ENCODE data around the gene TECPR2.
A peak's percentile ranks its signal among the peaks of the same experiment; 100 is the strongest.
"Not testable (repeated sequence)": the region's sequence is repeated elsewhere in the genome, so short reads cannot be mapped to it uniquely, and the experiment has no call there.

Gene TECPR2

GRCh38 chr14:102362545-102363181 is at the start of gene TECPR2, which contains the start of gene CINP:
TSS of gene TECPR2 (plus strand) at chr14:102362941. CDS start at chr14:102376722, 13,781 bp downstream.
TSS of gene CINP (minus strand) at chr14:102362890. CDS start at chr14:102362851, 39 bp downstream.
- peak; percentile 94 for DNase-seq (ENCODE audit: low spot score)

DNA sequence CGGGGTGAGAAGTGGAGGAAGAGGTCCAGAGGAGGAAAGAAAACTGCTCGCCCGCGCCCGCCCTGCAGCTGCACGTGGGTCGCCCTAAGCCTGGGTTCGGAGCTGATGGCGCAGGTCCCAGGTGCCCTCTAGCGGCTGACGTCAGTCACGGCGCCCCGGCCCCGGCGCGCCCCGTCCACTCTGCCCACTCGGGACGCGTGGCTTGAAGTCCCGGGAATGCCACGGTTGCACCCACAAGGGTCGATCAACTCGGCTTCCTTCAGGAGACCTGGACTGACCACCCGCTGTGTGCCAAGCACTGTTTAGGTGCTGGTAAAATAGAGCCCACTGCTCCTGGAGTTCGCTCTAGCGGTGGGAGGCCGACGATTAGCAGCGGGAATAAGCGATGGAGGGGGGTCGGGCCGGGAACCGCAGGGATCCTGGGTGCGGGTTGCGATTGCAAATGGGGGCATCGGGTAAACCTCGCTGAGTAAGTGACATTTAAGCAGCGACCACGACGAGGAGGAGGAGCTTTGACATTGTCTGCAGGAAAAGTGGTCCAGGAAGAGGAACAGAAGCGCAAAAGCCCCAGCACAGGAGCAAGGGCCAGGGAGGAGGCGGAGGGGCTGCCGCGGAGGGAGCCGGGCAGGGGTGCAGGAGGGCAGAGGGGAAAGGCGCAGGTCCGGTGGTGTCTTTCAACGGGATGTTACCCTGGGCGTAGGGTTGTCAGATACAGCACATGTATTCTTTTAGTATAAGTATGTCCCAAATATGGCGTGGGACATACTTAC is 48.3 kb upstream of the TECPR2 start:
- DNase-seq (ENCODE audit: low spot score), result peak; percentile 84

DNA sequence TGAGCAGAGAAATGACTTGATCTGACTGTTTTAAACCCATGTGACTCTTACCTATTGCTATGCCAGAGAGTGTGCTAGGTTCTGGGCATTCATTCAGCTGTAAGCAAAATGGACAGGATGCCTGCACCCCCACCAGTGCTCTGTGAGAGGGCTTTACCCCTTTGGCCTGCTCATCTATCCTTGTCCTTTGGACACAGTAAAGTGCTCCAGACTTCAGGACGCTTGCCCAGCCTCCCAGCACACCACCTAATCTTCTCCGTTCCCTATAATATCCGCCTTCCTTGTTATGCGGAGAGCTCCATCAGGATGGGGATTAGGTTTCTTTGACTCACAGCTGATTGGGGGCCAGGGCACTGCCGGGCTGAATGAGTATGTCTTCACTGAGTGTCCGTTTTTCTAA is 47.6 kb upstream of the TECPR2 start:
- DNase-seq (ENCODE audit: low spot score), result no peak

GRCh38 chr14:102316338-102316742 is 46.4 kb upstream of the TECPR2 start:
- no peak for DNase-seq (ENCODE audit: low spot score)

DNA sequence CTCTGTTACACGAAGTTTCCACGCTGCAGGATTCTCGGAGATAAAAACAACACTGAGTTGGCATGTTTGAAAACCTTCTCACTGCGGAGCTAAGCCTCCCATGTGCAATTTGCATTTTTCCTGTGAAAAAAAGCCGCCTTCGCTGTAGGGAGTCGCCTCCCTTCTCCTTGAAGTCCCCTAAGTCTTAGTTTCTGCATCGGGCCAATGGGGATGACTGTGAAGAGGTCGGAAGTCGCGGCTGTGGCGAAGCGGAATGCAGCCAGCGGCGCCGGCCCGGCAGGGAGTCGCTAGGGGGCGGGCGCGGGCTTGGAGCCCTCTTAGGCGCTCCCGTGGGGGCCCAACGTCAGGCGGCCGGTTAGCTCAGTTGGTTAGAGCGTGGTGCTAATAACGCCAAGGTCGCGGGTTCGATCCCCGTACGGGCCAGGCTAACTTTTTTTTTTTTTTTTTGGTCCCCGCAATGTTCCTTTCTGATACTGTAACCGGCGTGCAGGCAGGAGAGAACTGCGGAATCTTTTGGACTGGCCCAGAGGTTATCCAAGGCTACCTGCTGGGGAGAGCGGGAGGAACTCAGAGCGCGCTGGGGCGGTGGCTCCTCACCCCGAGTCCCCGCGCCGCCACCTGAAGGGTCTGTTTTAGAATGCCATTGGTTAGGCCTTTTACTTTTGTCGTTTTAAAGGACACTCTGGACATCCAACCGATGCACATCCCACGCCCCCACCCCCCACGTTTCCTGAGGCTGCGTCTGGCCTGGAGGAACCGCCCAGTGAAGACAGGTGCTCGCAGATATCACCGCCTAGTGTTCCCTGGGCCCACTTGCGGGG is 45.8 kb upstream of the TECPR2 start:
- peak; percentile 94 for DNase-seq (ENCODE audit: low spot score)

GRCh38 chr14:102317564-102318248 is 45.0 kb upstream of the TECPR2 start:
- peak; percentile 79 for DNase-seq (ENCODE audit: low spot score)

GRCh38 chr14:102318781-102319276 is 43.9 kb upstream of the TECPR2 start:
- no peak for DNase-seq (ENCODE audit: low spot score)

DNA sequence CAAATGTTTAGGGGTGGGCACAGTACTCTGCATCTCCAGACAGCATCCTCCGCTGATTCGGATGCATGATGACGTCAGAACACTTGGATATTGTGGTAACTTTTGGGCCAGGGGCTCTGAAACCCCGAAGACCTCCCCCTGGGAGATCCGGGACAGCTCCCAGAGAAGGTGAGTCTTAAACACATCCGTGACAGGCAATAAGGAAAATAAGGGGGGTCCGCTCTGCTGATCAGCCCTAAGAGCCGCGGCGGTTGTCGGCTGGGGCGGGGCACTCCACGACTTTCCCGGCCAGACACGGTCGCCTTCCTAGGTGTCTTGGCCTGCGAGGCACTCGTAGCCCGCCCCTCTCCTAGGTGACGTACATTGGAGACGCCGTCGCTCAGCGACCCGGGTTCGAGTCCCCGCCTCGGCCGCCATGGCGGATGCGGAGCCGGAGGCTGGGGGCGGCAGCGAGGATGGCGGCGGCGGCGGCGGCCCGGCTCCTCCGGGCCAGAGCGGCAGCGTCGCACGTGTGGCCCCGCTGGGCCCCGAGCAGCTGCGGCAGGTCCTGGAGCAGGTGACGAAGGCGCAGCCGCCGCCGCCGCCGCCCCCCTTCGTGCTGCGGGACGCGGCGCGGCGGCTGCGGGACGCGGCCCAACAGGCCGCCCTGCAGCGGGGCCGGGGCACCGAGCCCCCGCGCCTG is 43.2 kb upstream of the TECPR2 start, which contains the start of gene ZNF839:
Gene ZNF839 (plus strand): TSS at position 396 of the 682 bp plus-strand sequence. CDS start 20 bp downstream, at position 416.
- peak; percentile 91 for DNase-seq (ENCODE audit: low spot score)

- DNase-seq (ENCODE audit: low spot score), result peak; percentile 64
Measured at GRCh38 chr14:102320033-102320660, 42.6 kb upstream of the TECPR2 start.

DNA sequence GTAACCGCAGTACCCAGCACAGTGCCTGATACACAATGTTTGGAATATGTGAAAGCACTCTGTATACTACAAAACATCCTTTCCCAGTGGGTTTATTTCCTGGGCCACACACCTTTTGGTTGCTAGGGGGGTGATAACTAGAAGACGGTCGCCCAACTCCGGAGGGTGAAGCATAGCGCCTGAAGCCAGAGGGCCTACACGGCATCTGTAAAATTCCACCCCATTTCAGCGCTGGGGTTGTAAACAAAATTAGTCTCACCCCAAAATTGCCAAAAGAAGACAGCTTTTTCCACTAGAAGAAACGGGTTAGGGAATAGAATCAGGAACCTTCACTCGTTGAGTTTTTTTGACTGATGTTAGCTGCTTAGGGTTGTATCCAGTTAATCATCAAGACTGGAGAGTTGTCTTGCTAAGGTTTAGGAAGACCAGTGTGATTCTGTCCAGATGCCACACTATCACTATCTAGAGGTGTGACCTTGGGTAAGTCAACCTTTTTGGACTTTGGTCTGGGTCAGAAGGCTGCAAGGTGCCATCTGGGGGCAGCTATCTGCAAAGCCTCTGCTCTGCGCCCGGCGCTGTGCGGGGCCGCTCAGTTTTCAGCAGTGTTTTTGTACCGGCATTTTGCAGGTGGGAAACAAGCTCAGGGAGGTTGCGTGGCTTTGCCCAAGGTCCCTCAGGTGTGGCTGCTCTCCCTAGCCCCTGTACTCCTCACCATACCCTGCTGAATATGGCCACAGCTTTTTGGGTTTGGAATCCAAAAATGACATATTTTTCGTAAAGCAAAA is 41.9 kb upstream of the TECPR2 start:
- DNase-seq (ENCODE audit: low spot score), result no peak

DNA sequence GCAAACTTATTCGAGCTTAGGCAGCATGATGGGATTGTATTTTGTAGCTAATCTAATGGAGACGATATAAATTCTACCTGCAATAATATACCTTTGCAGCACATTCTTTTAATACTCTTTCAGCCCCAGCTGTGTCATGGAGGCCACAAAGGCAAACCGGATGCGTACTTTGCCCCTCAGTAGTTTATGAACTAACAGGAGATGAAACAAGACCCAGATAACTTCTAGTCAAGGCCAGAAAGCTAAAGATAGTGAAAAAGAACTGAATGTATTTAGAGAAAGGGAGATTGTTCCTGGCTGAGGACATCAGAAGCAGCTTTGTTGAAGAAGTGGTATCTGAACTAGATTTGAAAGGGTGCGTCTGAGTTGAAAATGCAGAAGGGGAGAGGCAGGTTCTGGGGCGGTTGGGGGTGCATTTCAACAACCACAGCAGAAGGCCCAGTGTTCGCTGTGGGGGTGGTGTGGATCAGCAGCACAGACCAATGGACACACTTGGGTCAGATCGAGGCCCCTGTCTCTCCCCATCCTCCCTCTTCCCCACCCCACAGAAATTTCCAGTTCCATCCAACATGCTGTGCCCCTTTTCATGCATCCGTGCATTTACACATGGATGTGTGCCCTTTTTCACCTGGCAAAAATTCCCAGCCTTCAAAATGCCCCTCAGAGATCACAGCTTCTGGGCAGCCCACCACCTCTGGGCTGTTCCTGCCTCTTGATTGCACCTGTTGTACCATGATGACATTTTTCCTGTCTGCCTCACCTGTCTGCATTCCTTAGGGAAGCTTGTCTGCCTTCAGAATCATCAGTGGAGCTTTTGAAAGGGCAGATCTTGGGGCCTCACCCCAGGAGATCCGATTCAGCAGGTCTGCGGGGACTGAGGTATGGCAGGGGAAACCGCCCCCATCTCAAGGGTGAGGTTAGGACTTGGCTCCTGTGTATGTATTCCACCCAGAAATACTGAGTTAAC is 41.0 kb upstream of the TECPR2 start:
- DNase-seq (ENCODE audit: low spot score), result no peak

GRCh38 chr14:102323102-102323501 is 39.6 kb upstream of the TECPR2 start:
- peak; percentile 73 for DNase-seq (ENCODE audit: low spot score)

DNA sequence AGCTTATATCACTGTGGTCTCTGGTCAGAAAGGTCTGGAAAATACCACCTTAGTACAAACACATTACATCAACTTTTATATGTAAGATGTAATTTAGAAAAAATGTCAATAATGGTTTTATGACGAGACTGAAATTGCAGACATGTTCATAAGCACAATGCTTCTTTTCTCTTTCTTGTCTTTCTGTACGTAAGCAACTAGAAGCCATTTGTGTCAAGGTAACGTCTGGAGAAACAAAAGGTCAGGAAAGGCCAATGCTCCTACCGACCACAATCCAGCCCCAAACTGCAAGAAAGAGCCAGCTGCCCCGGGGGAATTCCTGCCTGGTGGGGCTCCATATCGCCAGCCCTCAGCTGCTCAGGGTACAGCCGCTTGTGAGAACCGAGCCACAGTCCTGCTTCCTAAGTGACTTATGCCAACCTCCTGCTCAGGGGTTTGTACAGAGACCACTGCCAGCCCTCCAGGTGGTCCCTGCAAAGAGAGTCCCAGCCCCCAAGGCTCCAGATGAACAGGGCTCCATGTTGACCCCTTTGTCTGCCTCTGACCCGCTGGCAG is 36.9 kb upstream of the TECPR2 start:
- DNase-seq (ENCODE audit: low spot score), result no peak

GRCh38 chr14:102326583-102326982 is 36.2 kb upstream of the TECPR2 start:
- DNase-seq (ENCODE audit: low spot score), result no peak

- not testable (repeated sequence) for DNase-seq (ENCODE audit: low spot score)
Measured at GRCh38 chr14:102329381-102329780, 33.4 kb upstream of the TECPR2 start.

DNA sequence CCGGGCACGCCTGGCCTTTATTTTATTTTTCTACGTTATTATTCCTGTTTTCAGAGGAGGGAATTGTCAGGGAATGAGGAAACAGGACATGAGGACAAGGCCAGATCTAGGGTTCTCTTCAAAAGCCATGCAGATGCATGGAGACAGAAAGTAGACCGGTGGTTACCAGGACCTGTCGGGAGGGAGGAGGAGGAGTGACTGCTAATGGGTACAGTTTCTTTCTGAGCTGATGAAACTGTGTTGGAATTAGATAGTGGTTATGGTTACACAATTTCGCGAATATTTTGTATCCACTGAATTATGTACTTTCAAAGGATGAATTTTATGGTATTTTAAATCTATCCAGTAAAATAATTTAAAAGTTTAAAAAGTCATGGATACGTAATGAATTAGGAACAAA is 31.9 kb upstream of the TECPR2 start:
- no peak for DNase-seq (ENCODE audit: low spot score)

- no peak for DNase-seq (ENCODE audit: low spot score)
Measured at GRCh38 chr14:102333390-102333789, 29.4 kb upstream of the TECPR2 start.
